RPMI8226 (cell line): ENCODE results near the gene ZNF692.
"Not testable (repeated sequence)": the region's sequence is repeated elsewhere in the genome, so short reads cannot be mapped to it uniquely, and the experiment has no call there.

Experiments
- DNase-seq: peaks from one replicate; pipeline ENCODE4 v3.0.0-alpha.2; 2015

Gene ZNF692

GRCh38 chr1:248858891-248859889 lies at the start of gene ZNF692:
TSS of gene ZNF692 (minus strand) at chr1:248859085. CDS start at chr1:248858309, 776 bp downstream.
- DNase-seq, result peak; percentile 100

- DNase-seq, result no peak
Measured at GRCh38 chr1:248906753-248907661, 48.1 kb upstream of the ZNF692 start.

- DNase-seq, result peak; percentile 95
Measured at GRCh38 chr1:248906009-248906752, 47.3 kb upstream of the ZNF692 start, which contains the start of gene PGBD2. TSS of gene PGBD2 (plus strand) at chr1:248906235. CDS start at chr1:248913863, 7,628 bp downstream.

- DNase-seq, result no peak
Measured at GRCh38 chr1:248905662-248906008, 46.8 kb upstream of the ZNF692 start.

GRCh38 chr1:248904437-248905216 lies 45.7 kb upstream of the ZNF692 start:
- DNase-seq, result no peak

GRCh38 chr1:248901578-248901977 lies 42.7 kb upstream of the ZNF692 start:
- DNase-seq, result no peak

GRCh38 chr1:248900637-248901036 lies 41.8 kb upstream of the ZNF692 start:
- DNase-seq, result no peak

GRCh38 chr1:248897412-248898337 lies 38.8 kb upstream of the ZNF692 start:
- DNase-seq, result no peak

- DNase-seq, result no peak
Measured at GRCh38 chr1:248894837-248895236, 36.0 kb upstream of the ZNF692 start.

GRCh38 chr1:248892590-248892989 lies 33.7 kb upstream of the ZNF692 start:
- DNase-seq, result no peak

GRCh38 chr1:248891758-248892157 lies 32.9 kb upstream of the ZNF692 start:
- DNase-seq, result no peak

GRCh38 chr1:248890549-248891498 lies 31.9 kb upstream of the ZNF692 start:
- no peak for DNase-seq

GRCh38 chr1:248889914-248890243 lies 31.0 kb upstream of the ZNF692 start:
- DNase-seq, result not testable (repeated sequence)

GRCh38 chr1:248886237-248886895 lies 27.5 kb upstream of the ZNF692 start:
- DNase-seq, result no peak

GRCh38 chr1:248885646-248886045 lies 26.8 kb upstream of the ZNF692 start:
- DNase-seq, result no peak

GRCh38 chr1:248884632-248885295 lies 25.9 kb upstream of the ZNF692 start:
- peak; percentile 18 for DNase-seq

- not testable (repeated sequence) for DNase-seq
Measured at GRCh38 chr1:248882427-248882826, 23.5 kb upstream of the ZNF692 start.

GRCh38 chr1:248881261-248881660 lies 22.4 kb upstream of the ZNF692 start:
- DNase-seq, result no peak
